Breast epithelium (tissue), 3 donors: ENCODE measurements around the gene LHX6.

Source experiments
- CTCF ChIP-seq, 3 donors: fragments of 450-650 bp; IDR thresholded peaks; one replicate each; pipeline ENCODE4 v1.5.1; 2016 to 2017; ENCODE audit warnings: antibody characterized with exemption in 3 of 3, mild to moderate bottlenecking in 3 of 3, moderate library complexity in 3 of 3
- POLR2A ChIP-seq: fragments of 450-650 bp; IDR thresholded peaks from one replicate; pipeline ENCODE4 v1.6.1; 2016; ENCODE audit warnings: antibody characterized with exemption, mild to moderate bottlenecking, moderate library complexity

GRCh38 chr9:122212473-122213004 is 16.2 kb downstream of the LHX6 start:
- TF ChIP-seq POLR2A (no peak), CTCF (IDR thresholded peaks at IDR 0.05) (no peak)
